HL-60 (cell line): Measurements from ENCODE around the gene CIRBP.

Experiments used
- DNase-seq, 2 experiments: peaks; one replicate each; pipeline ENCODE4 v3.0.0-alpha.2; 2010 to 2020; ENCODE audit warnings: low read depth in 1 of 2, low spot score in 1 of 2
- H3K27ac ChIP-seq: fragments of 250-450 bp; sonication (Bioruptor Pico); replicated peaks from 2 replicates; pipeline ENCODE4 v1.5.1; 2020; ENCODE audit warnings: mild to moderate bottlenecking, moderate library complexity
- H3K27me3 ChIP-seq: fragments of 250-450 bp; sonication (Bioruptor Pico); 2 replicates; pipeline ENCODE4 v1.5.1; 2021; ENCODE audit warnings: mild to moderate bottlenecking, moderate library complexity; ENCODE audit not compliant: insufficient read depth, poor library complexity, severe bottlenecking
- H3K4me3 ChIP-seq: replicated peaks from 2 replicates; pipeline ENCODE4 v1.5.1; 2011; ENCODE audit warnings: mild to moderate bottlenecking, control low read depth, low read length; ENCODE audit not compliant: insufficient read depth
- CTCF ChIP-seq: IDR thresholded peaks from one replicate; pipeline ENCODE4 v1.5.1; 2011; ENCODE audit warnings: low read length, control low read depth, inconsistent platforms; ENCODE audit not compliant: insufficient read depth
- GABPA ChIP-seq: IDR thresholded peaks from 2 replicates; pipeline ENCODE4 v1.6.1; 2012; ENCODE audit warnings: low read depth
- POLR2AphosphoS5 ChIP-seq: IDR thresholded peaks from 2 replicates; pipeline ENCODE4 v1.6.1; 2012; ENCODE audit warnings: low read depth
- REST ChIP-seq: IDR thresholded peaks from 2 replicates; pipeline ENCODE4 v1.6.1; 2012; ENCODE audit warnings: low read depth; ENCODE audit not compliant: insufficient replicate concordance
- SPI1 ChIP-seq: IDR thresholded peaks from 2 replicates; pipeline ENCODE4 v1.6.1; 2012; ENCODE audit warnings: low read depth, mild to moderate bottlenecking, borderline replicate concordance

Gene CIRBP

GRCh38 chr19:1307320-1307719 lies 38.2 kb downstream of the CIRBP start:
- H3K27ac ChIP-seq: no peak overlapping the region
- DNase-seq: no peak
- no peak overlapping the region for H3K4me3 ChIP-seq
- H3K27me3 ChIP-seq: peaks cover 5% of the 10 kb centered on the region
- TF ChIP-seq CTCF (no peak), SPI1 (no peak), REST (no peak), POLR2AphosphoS5 (no peak), GABPA (no peak)

- no peak overlapping the region for H3K27ac ChIP-seq
- no peak overlapping the region for H3K4me3 ChIP-seq
- H3K27me3 ChIP-seq: peaks cover 5% of the 10 kb centered on the region
- no peak for DNase-seq
- TF ChIP-seq GABPA (no peak), SPI1 (no peak), POLR2AphosphoS5 (no peak), REST (no peak), CTCF (no peak)
These were observed 38.7 kb downstream of the CIRBP start for GRCh38 chr19:1307755-1308303.

GRCh38 chr19:1308718-1309117 lies 39.6 kb downstream of the CIRBP start:
- no peak overlapping the region for H3K4me3 ChIP-seq
- no peak overlapping the region for H3K27ac ChIP-seq
- no peak for DNase-seq
- TF ChIP-seq CTCF (no peak), POLR2AphosphoS5 (no peak), REST (no peak), GABPA (no peak), SPI1 (no peak)
- H3K27me3 ChIP-seq: peaks cover 5% of the 10 kb centered on the region
